GM19467 (cell line): ENCODE measurements around the gene ST6GAL1.
"Not testable (repeated sequence)": the region's sequence is repeated elsewhere in the genome, so short reads cannot be mapped to it uniquely, and the experiment has no call there.

ENCODE experiments used
- ATAC-seq: cut with Tn5 transposase; IDR thresholded peaks from one replicate; pipeline ENCODE4 v1.9.1; 2021; ENCODE audit warnings: mild to moderate bottlenecking, moderate library complexity; ENCODE audit not compliant: unreplicated experiment

Gene ST6GAL1

DNA sequence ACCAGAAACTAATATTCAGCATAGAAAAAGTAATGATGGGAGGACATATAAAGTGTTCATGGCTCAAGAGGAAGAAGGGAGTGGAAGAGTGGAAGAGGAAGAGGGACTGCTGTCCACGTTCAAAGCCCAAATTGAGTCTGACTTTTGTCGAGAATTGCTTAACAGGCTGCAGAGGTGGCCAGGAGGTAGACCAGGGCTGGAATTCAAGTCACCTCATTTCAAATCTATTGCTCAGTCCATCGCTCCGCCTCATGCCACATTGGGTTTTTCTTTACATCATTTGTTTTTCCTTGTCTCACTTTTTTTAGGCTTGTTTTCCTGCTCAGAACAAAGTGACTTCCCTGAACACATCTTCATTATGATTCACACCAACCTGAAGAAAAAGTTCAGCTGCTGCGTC lies 112.0 kb downstream of the ST6GAL1 start:
- no peak for ATAC-seq

DNA sequence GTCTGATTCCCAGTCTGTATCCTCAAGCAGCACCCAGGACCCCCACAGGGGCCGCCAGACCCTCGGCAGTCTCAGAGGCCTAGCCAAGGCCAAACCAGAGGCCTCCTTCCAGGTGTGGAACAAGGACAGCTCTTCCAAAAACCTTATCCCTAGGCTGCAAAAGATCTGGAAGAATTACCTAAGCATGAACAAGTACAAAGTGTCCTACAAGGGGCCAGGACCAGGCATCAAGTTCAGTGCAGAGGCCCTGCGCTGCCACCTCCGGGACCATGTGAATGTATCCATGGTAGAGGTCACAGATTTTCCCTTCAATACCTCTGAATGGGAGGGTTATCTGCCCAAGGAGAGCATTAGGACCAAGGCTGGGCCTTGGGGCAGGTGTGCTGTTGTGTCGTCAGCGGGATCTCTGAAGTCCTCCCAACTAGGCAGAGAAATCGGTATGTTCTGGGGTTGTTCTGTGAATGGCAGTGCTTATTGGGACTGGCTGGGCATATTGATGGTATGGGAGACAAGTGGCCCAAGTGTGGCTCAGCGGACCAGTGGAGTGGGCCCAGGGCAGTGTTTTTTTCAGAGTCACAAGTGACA lies 112.6 kb downstream of the ST6GAL1 start:
- no peak for ATAC-seq

GRCh38 chr3:187044206-187044605 lies 113.9 kb downstream of the ST6GAL1 start:
- ATAC-seq, result peak; percentile 43

GRCh38 chr3:187044867-187045552 lies 114.7 kb downstream of the ST6GAL1 start:
- no peak for ATAC-seq

GRCh38 chr3:187046033-187046432 lies 115.7 kb downstream of the ST6GAL1 start:
- ATAC-seq, result no peak

GRCh38 chr3:187049462-187050101 lies 119.3 kb downstream of the ST6GAL1 start:
- no peak for ATAC-seq

DNA sequence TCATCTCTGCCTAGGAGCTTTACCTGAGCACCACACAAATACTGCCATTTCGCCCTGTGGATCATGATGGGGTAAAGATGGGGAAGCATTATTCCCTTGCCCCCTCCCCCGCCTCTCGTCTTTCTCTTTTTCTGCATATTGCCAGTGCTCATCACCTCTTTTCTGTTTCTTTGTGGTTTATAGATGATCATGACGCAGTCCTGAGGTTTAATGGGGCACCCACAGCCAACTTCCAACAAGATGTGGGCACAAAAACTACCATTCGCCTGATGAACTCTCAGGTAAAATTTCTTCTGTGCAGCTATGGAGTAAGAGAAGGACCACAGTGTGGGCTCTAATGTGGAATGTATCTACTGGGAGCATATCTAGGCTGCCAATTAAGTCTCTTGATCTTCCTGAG lies 120.7 kb downstream of the ST6GAL1 start:
- no peak for ATAC-seq

- no peak for ATAC-seq
These were observed 121.5 kb downstream of the ST6GAL1 start for GRCh38 chr3:187051724-187052366.

GRCh38 chr3:187052427-187052826 lies 122.1 kb downstream of the ST6GAL1 start:
- not testable (repeated sequence) for ATAC-seq

DNA sequence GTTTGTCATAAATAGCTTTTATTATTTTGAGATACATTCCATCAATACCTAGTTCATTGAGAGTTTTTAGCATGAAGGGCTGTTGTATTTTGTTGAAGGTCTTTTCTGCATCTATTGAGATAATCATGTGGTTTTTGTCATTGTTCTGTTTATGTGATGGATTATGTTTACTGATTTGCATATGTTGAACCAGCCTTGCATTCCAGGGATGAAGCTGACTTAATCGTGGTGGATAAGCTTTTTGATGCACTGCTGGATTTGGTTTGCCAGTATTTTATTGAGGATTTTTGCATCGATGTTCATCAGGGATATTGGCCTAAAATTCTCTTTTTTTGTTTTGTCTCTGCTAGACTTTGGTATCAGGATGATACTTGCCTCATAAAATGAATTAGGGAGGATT lies 124.1 kb downstream of the ST6GAL1 start:
- not testable (repeated sequence) for ATAC-seq

GRCh38 chr3:187057803-187058202 lies 127.5 kb downstream of the ST6GAL1 start:
- not testable (repeated sequence) for ATAC-seq

GRCh38 chr3:187061748-187062147 lies 131.4 kb downstream of the ST6GAL1 start:
- no peak for ATAC-seq

- no peak for ATAC-seq
These were observed 132.3 kb downstream of the ST6GAL1 start for GRCh38 chr3:187062526-187063177.

- ATAC-seq, result no peak
These were observed 133.2 kb downstream of the ST6GAL1 start for GRCh38 chr3:187063286-187064121.

- ATAC-seq, result no peak
These were observed 134.1 kb downstream of the ST6GAL1 start for GRCh38 chr3:187064210-187065115.

- ATAC-seq, result peak; percentile 29
These were observed 136.1 kb downstream of the ST6GAL1 start for GRCh38 chr3:187066228-187066995.

GRCh38 chr3:187068787-187069186 lies 138.5 kb downstream of the ST6GAL1 start:
- no peak for ATAC-seq

DNA sequence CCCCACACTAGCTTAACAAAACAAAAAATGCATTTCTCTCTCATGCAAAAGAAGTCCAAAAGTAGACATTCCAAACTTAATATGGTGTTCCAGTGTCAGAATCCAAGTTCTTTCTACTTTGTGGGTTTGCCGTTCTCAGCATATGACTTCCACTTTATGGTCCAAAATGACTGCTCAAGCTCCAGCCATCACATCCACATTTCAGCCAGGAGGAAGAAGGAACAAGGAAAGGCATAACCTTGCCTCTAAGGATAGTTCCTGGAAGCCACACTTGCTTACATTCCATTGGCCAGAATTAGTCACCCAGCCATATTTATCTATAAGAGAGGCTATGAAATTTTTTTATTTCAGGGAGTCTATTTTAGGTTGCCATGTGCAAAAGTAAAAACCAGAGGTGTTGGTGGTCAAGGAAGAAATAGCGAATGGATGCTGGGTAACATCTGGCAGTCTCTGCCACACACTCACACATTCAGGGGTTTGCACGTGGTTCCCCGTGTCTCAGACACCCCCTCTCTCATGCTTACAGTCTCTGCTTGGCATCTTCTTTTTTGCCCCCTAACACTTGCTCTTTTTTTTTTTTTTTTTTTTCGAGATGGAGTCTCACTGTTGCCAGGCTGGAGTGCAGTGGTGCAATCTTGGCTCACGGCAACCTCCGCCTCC lies 139.7 kb downstream of the ST6GAL1 start:
- ATAC-seq, result no peak
